H9 (cell line): ENCODE measurements around the gene MGRN1. TPM values are rescaled to one million over a fixed set of nuclear protein-coding genes. Genes with fewer than 3 reads are reported as not detected.
A peak's percentile ranks its signal among the peaks of the same experiment; 100 is the strongest.

Source experiments
- DNase-seq: peaks from one replicate; pipeline ENCODE4 v3.0.0-alpha.2; 2017
- H2AFZ ChIP-seq: one replicate; pipeline ENCODE4 v1.6.1; 2013; ENCODE audit warnings: mild to moderate bottlenecking, low read length, control low read depth, moderate library complexity
- H2AK5ac ChIP-seq: 2 replicates; pipeline ENCODE4 v1.6.1; 2013; ENCODE audit warnings: low read length, control low read depth, mixed read lengths; ENCODE audit not compliant: insufficient read length
- H2BK120ac ChIP-seq: one replicate; pipeline ENCODE4 v1.6.1; 2013; ENCODE audit warnings: low read depth, mild to moderate bottlenecking, low read length, control low read depth, inconsistent platforms; ENCODE audit not compliant: poor library complexity, severe bottlenecking
- H2BK12ac ChIP-seq: 2 replicates; pipeline ENCODE4 v1.6.1; 2013; ENCODE audit warnings: low read length, control low read depth, mixed read lengths, low read depth; ENCODE audit not compliant: insufficient read length
- H2BK15ac ChIP-seq: 2 replicates; pipeline ENCODE4 v1.6.1; 2013; ENCODE audit warnings: low read depth, low read length, control low read depth
- H2BK20ac ChIP-seq: one replicate; pipeline ENCODE4 v1.6.1; 2013; ENCODE audit warnings: low read depth, mild to moderate bottlenecking, low read length, control low read depth, inconsistent platforms; ENCODE audit not compliant: poor library complexity, severe bottlenecking
- H2BK5ac ChIP-seq: 2 replicates; pipeline ENCODE4 v1.6.1; 2013; ENCODE audit warnings: low read length, control low read depth, mixed read lengths; ENCODE audit not compliant: insufficient read length
- H3K14ac ChIP-seq: 2 replicates; pipeline ENCODE4 v1.6.1; 2013; ENCODE audit warnings: low read length, control low read depth; ENCODE audit not compliant: insufficient read depth
- H3K18ac ChIP-seq: 2 replicates; pipeline ENCODE4 v1.6.1; 2013; ENCODE audit warnings: low read depth, mild to moderate bottlenecking, mixed read lengths, low read length, control low read depth; ENCODE audit not compliant: insufficient read length
- H3K23ac ChIP-seq: 2 replicates; pipeline ENCODE4 v1.6.1; 2013; ENCODE audit warnings: low read length, control low read depth, mixed read lengths, low read depth; ENCODE audit not compliant: insufficient read length
- H3K23me2 ChIP-seq: 2 replicates; pipeline ENCODE4 v1.6.1; 2013; ENCODE audit warnings: low read depth, mild to moderate bottlenecking, mixed read lengths, low read length, control low read depth; ENCODE audit not compliant: insufficient read length, poor library complexity, severe bottlenecking
- H3K27ac ChIP-seq: 2 replicates; pipeline ENCODE4 v1.5.1; 2013; ENCODE audit warnings: low read length, control low read depth, mixed read lengths, low read depth; ENCODE audit not compliant: insufficient read length
- H3K27me3 ChIP-seq: 2 replicates; pipeline ENCODE4 v1.6.1; 2013; ENCODE audit warnings: low read length, control low read depth, inconsistent platforms; ENCODE audit not compliant: insufficient read depth
- H3K4ac ChIP-seq: 2 replicates; pipeline ENCODE4 v1.6.1; 2013; ENCODE audit warnings: low read depth, mild to moderate bottlenecking, control low read depth, inconsistent platforms, low read length, moderate library complexity
- H3K4me1 ChIP-seq: 2 replicates; pipeline ENCODE4 v1.6.1; 2013; ENCODE audit warnings: low read length, control low read depth, inconsistent platforms; ENCODE audit not compliant: insufficient read depth
- H3K4me2 ChIP-seq: 2 replicates; pipeline ENCODE4 v1.6.1; 2013; ENCODE audit warnings: low read length, control low read depth, mixed read lengths; ENCODE audit not compliant: insufficient read length, insufficient read depth
- H3K56ac ChIP-seq: 2 replicates; pipeline ENCODE4 v1.6.1; 2013; ENCODE audit warnings: low read depth, mild to moderate bottlenecking, mixed read lengths, low read length, control low read depth; ENCODE audit not compliant: insufficient read length
- H3K79me1 ChIP-seq: 2 replicates; pipeline ENCODE4 v1.6.1; 2013; ENCODE audit warnings: low read depth, mild to moderate bottlenecking, moderate library complexity, low read length, control low read depth, inconsistent platforms; ENCODE audit not compliant: insufficient read depth, poor library complexity, severe bottlenecking
- H3K79me2 ChIP-seq: 2 replicates; pipeline ENCODE4 v1.6.1; 2013; ENCODE audit warnings: low read length, control low read depth, inconsistent platforms; ENCODE audit not compliant: insufficient read depth
- H3K9ac ChIP-seq: 2 replicates; pipeline ENCODE4 v1.6.1; 2013; ENCODE audit warnings: low read length, control low read depth, mixed read lengths; ENCODE audit not compliant: insufficient read length; ENCODE audit errors: extremely low read depth
- H3K9me3 ChIP-seq: one replicate; pipeline ENCODE4 v1.6.1; 2013; ENCODE audit warnings: low read depth, low read length, inconsistent platforms; ENCODE audit not compliant: control insufficient read depth
- H3T11ph ChIP-seq: one replicate; pipeline ENCODE4 v1.6.1; 2013; ENCODE audit warnings: mild to moderate bottlenecking, low read length, control low read depth, inconsistent platforms
- H4K20me1 ChIP-seq: one replicate; pipeline ENCODE4 v1.6.1; 2013; ENCODE audit not compliant: control insufficient read depth, insufficient read length, insufficient read depth
- H4K5ac ChIP-seq: 2 replicates; pipeline ENCODE4 v1.6.1; 2013; ENCODE audit warnings: low read depth, mild to moderate bottlenecking, mixed read lengths, low read length, control low read depth; ENCODE audit not compliant: insufficient read length
- H4K8ac ChIP-seq: replicated peaks from 2 replicates; pipeline ENCODE4 v1.6.1; 2013; ENCODE audit warnings: low read length, control low read depth, mixed read lengths, low read depth; ENCODE audit not compliant: insufficient read length
- H4K91ac ChIP-seq: 2 replicates; pipeline ENCODE4 v1.6.1; 2013; ENCODE audit warnings: low read depth, mild to moderate bottlenecking, moderate library complexity, mixed read lengths, low read length, control low read depth; ENCODE audit not compliant: insufficient read length
- H3K27ac Mint-ChIP-seq, 3 experiments: 2 replicates in 2 of 3; 3 replicates in 1 of 3; pipeline ENCODE4 v1.8.0; 2020 to 2021; ENCODE audit warnings: mixed read lengths in 3 of 3, mild to moderate bottlenecking in 1 of 3, moderate library complexity in 1 of 3
- H3K27me3 Mint-ChIP-seq: 2 replicates; pipeline ENCODE4 v1.8.0; 2021; ENCODE audit warnings: low read depth, mild to moderate bottlenecking, moderate library complexity, mixed read lengths
- H3K36me3 Mint-ChIP-seq, 3 experiments: 2 replicates in 2 of 3; 3 replicates in 1 of 3; pipeline ENCODE4 v1.8.0; 2020 to 2021; ENCODE audit warnings: low read depth in 3 of 3, mixed read lengths in 3 of 3; ENCODE audit not compliant: insufficient read depth in 1 of 3
- H3K4me1 Mint-ChIP-seq, 2 experiments: 2 replicates each; pipeline ENCODE4 v1.8.0; 2020; ENCODE audit warnings: mixed read lengths in 2 of 2
- H3K4me3 Mint-ChIP-seq, 2 experiments: 2 replicates in 1 of 2; 3 replicates in 1 of 2; pipeline ENCODE4 v1.8.0; 2020 to 2021; ENCODE audit warnings: mild to moderate bottlenecking in 2 of 2, mixed read lengths in 2 of 2, moderate library complexity in 1 of 2
- H3K9me3 Mint-ChIP-seq, 2 experiments: 2 replicates in 1 of 2; 3 replicates in 1 of 2; pipeline ENCODE4 v1.8.0; 2020; ENCODE audit warnings: mild to moderate bottlenecking in 2 of 2, mixed read lengths in 2 of 2, moderate library complexity in 1 of 2
- CTCF ChIP-seq: fragments of 200-600 bp; sonication (generic); conservative IDR thresholded peaks from 3 replicates; pipeline ENCODE4 v1.8.0; 2021; ENCODE audit warnings: antibody characterized with exemption, mild to moderate bottlenecking
- WGBS: extraction: QIAGEN DNeasy Blood & Tissue Kit; methylation state at CpG from one replicate; pipeline ENCODE4 v1.1.7; 2013; ENCODE audit warnings: missing lambda C conversion rate, low lambda C conversion rate, mixed read lengths; ENCODE audit not compliant: insufficient read length; ENCODE audit errors: extremely low coverage; 5-methylcytosine and 5-hydroxymethylcytosine counted together
- total RNA-seq: library from RNA; stranded (reverse); gene quantifications from 2 replicates; pipeline ENCODE4 v1.2.1, GENCODE V29; 2021

The MGRN1 gene
- total RNA-seq, 1 experiment from 2014 or later, result 91.6 TPM

GRCh38 chr16:4695473-4696171, 71.0 kb downstream of the MGRN1 start:
- peak overlapping the region; percentile 61 to 77 (median 75); a peak in 2 of 7 replicates for H3K27ac Mint-ChIP-seq
- Histone ChIP-seq H4K8ac (no peak overlapping the region), H3K79me2 (no peaks in the 10 kb centered on the region), H2BK12ac (no peak overlapping the region), H2AK5ac (no peak overlapping the region), H3K23ac (no peak overlapping the region), H4K91ac (no peak overlapping the region), H4K5ac (no peak overlapping the region), H3K27me3 (no peaks in the 10 kb centered on the region), H3K9me3 (no peaks in the 10 kb centered on the region), H3K9ac (no peak overlapping the region), H3K4me1 (no peaks in the 10 kb centered on the region), H2BK20ac (no peak overlapping the region), H2AFZ (no peak overlapping the region), H3K79me1 (no peaks in the 10 kb centered on the region), H3K4ac (no peak overlapping the region), H3K27ac (no peak overlapping the region), H2BK15ac (no peak overlapping the region), H3T11ph (no peak overlapping the region), H3K18ac (no peak overlapping the region), H3K4me2 (no peak overlapping the region), H2BK120ac (no peak overlapping the region), H3K14ac (no peak overlapping the region), H3K56ac (no peak overlapping the region), H2BK5ac (no peak overlapping the region), H4K20me1 (no peaks in the 10 kb centered on the region), H3K23me2 (peaks cover 3% of the 10 kb centered on the region)
- no peaks in the 10 kb centered on the region for H3K9me3 Mint-ChIP-seq
- TF ChIP-seq CTCF, result no peak
- H3K27me3 Mint-ChIP-seq, result peaks cover 2% of the 10 kb centered on the region; the same call in 1 of the 2 replicates
- DNase-seq, result no peak
- WGBS, result no CpG with 5 or more reads among the region's 12 CpGs
- peaks cover 14 to 45% (median 40%) of the 10 kb centered on the region in 3 experiments; a peak in 6 of 7 replicates for H3K36me3 Mint-ChIP-seq
- H3K4me1 Mint-ChIP-seq, result peaks cover 2 to 3% of the 10 kb centered on the region in 2 experiments; a peak in 2 of 4 replicates
- peak overlapping the region; percentile 77 to 86; a peak in 3 of 5 replicates for H3K4me3 Mint-ChIP-seq
